ENCODE measurements around the gene TAF1D. TPM values are rescaled to one million over a fixed set of nuclear protein-coding genes. Genes with fewer than 3 reads are reported as not detected.

TAF1D gene
- total RNA-seq, 4 donors from 2014 or later: 34.7 to 61.8 (median 46.3) TPM

GRCh38 chr11:93710239-93710638, 31.1 kb downstream of the TAF1D start:
- 100% methylated on average over 1 of the region's 1 CpG for WGBS
- no peak overlapping the region for H3K27ac ChIP-seq (replicated peaks in 1 of 4)
- TF ChIP-seq CTCF (IDR thresholded peaks at IDR 0.05): no peak
- no peak for TF ChIP-seq POLR2AphosphoS5 (IDR thresholded peaks at IDR 0.05)
- no peak for TF ChIP-seq EP300 (IDR thresholded peaks at IDR 0.05)
- TF ChIP-seq POLR2A (IDR thresholded peaks at IDR 0.05; ENCODE audit: low read depth): no peak
- no peaks in the 10 kb centered on the region for H3K27me3 ChIP-seq
- H3K9me3 ChIP-seq: peaks cover 0 to 26% (median 19%) of the 10 kb centered on the region in 4 donors
- H3K4me3 ChIP-seq: no peak overlapping the region
- no peaks in the 10 kb centered on the region for H3K4me1 ChIP-seq
- H3K36me3 ChIP-seq: peaks cover 10 to 83% (median 48%) of the 10 kb centered on the region in 4 donors
- no peak for DNase-seq (ENCODE audit: extremely low spot score)
- intact Hi-C loops (cut with DNase I): no loop called here

GRCh38 chr11:93704237-93704636, 37.1 kb downstream of the TAF1D start:
- H3K9me3 ChIP-seq: peaks cover 0 to 9% (median 2%) of the 10 kb centered on the region in 4 donors
- DNase-seq (ENCODE audit: extremely low spot score): no peak
- no peaks in the 10 kb centered on the region for H3K27me3 ChIP-seq
- H3K4me1 ChIP-seq: no peaks in the 10 kb centered on the region
- H3K4me3 ChIP-seq: no peak overlapping the region
- H3K27ac ChIP-seq (replicated peaks in 1 of 4): no peak overlapping the region
- intact Hi-C loops (cut with DNase I): no loop called here
- H3K36me3 ChIP-seq: peaks cover 24 to 92% (median 47%) of the 10 kb centered on the region in 4 donors
- TF ChIP-seq POLR2A (IDR thresholded peaks at IDR 0.05; ENCODE audit: low read depth): no peak
- TF ChIP-seq POLR2AphosphoS5 (IDR thresholded peaks at IDR 0.05): no peak
- 100% methylated on average over 2 of the region's 2 CpGs for WGBS

- H3K9me3 ChIP-seq: no peaks in the 10 kb centered on the region
- 88% methylated on average over 2 of the region's 3 CpGs for WGBS
- peaks cover 40 to 92% (median 51%) of the 10 kb centered on the region in 4 donors for H3K36me3 ChIP-seq
- no peak overlapping the region for H3K4me3 ChIP-seq
- TF ChIP-seq CTCF (IDR thresholded peaks at IDR 0.05): no peak
- no peak for TF ChIP-seq POLR2A (IDR thresholded peaks at IDR 0.05; ENCODE audit: low read depth)
- no peak for TF ChIP-seq POLR2AphosphoS5 (IDR thresholded peaks at IDR 0.05)
- TF ChIP-seq EP300 (IDR thresholded peaks at IDR 0.05): no peak
- no peak for DNase-seq (ENCODE audit: extremely low spot score)
- H3K4me1 ChIP-seq: no peaks in the 10 kb centered on the region
- no peak overlapping the region for H3K27ac ChIP-seq (replicated peaks in 1 of 4)
- no peaks in the 10 kb centered on the region for H3K27me3 ChIP-seq
- intact Hi-C loops (cut with DNase I): no loop called here
These were observed 40.5 kb downstream of the TAF1D start for GRCh38 chr11:93700830-93701229.

- H3K36me3 ChIP-seq: peaks cover 42 to 92% (median 59%) of the 10 kb centered on the region in 4 donors
These were observed 43.7 kb downstream of the TAF1D start for GRCh38 chr11:93697611-93698010.

GRCh38 chr11:93694557-93694956, 46.7 kb downstream of the TAF1D start:
- H3K27ac ChIP-seq (replicated peaks in 1 of 4): no peak overlapping the region
- DNase-seq (ENCODE audit: extremely low spot score): no peak
- H3K4me3 ChIP-seq: no peak overlapping the region
- TF ChIP-seq POLR2A (IDR thresholded peaks at IDR 0.05; ENCODE audit: low read depth) (no peak), POLR2AphosphoS5 (IDR thresholded peaks at IDR 0.05) (no peak), EP300 (IDR thresholded peaks at IDR 0.05) (no peak), CTCF (IDR thresholded peaks at IDR 0.05) (no peak)
- peaks cover 49 to 96% (median 74%) of the 10 kb centered on the region in 4 donors for H3K36me3 ChIP-seq
- no peaks in the 10 kb centered on the region for H3K9me3 ChIP-seq
- no peaks in the 10 kb centered on the region for H3K27me3 ChIP-seq
- intact Hi-C loops (cut with DNase I): no loop called here
- no peaks in the 10 kb centered on the region for H3K4me1 ChIP-seq

More at GRCh38 chr11:93697611-93698010, 43.7 kb downstream of the TAF1D start:
- Histone ChIP-seq H3K27me3 (no peaks in the 10 kb centered on the region), H3K9me3 (no peaks in the 10 kb centered on the region), H3K4me3 (no peak overlapping the region), H3K4me1 (no peaks in the 10 kb centered on the region), H3K27ac (replicated peaks in 1 of 4) (no peak overlapping the region)
- TF ChIP-seq CTCF (IDR thresholded peaks at IDR 0.05): no peak
- TF ChIP-seq POLR2AphosphoS5 (IDR thresholded peaks at IDR 0.05): no peak
- no peak for TF ChIP-seq POLR2A (IDR thresholded peaks at IDR 0.05; ENCODE audit: low read depth)
- TF ChIP-seq EP300 (IDR thresholded peaks at IDR 0.05): no peak
- DNase-seq (ENCODE audit: extremely low spot score): no peak
- WGBS: 94% methylated on average over 4 of the region's 4 CpGs
- intact Hi-C loops (cut with DNase I): no loop called here
